GM15510 (cell line): ENCODE results near the gene SYCP1.

Experiments used
- POLR2A ChIP-seq: IDR thresholded peaks from 3 replicates; pipeline ENCODE4 v1.6.1; 2011; ENCODE audit warnings: borderline replicate concordance; ENCODE audit not compliant: insufficient read length; ENCODE audit errors: extremely low read depth

Gene SYCP1

DNA sequence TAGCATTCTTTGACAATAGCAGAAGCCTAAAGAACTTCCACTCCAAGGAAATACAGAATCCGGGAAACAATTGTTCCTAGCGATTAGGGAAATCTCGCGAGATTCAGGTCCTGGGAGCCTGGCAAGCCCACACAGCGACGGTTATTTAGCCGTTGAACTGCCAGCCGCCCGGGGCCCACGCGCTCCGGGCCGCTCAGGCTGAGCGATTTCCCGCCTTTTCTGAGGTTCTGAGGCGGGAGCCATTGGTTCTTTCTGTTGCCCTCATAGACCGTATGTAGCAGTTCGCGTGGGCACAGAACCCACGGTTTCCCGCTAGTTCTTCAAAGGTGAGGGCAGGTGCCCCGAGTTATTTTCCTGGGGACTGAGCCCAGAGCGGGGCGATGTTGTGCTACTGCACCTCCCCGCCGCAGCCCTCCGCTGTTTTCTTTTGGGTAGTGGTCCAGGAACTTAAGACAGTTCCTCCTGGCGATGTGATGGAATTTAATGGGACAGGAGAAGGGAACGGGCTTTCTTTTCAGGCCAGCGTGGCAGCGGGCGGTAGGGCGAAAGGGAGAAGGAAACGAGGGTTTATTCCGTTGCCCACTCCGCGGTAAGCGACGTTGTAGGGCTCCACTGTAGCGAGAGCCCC is at the start of gene SYCP1:
Gene SYCP1, plus strand, starts transcription at position 171 of the 628 bp plus-strand sequence. CDS start 602 bp downstream, outside the sequence.
- no peak for TF ChIP-seq POLR2A

DNA sequence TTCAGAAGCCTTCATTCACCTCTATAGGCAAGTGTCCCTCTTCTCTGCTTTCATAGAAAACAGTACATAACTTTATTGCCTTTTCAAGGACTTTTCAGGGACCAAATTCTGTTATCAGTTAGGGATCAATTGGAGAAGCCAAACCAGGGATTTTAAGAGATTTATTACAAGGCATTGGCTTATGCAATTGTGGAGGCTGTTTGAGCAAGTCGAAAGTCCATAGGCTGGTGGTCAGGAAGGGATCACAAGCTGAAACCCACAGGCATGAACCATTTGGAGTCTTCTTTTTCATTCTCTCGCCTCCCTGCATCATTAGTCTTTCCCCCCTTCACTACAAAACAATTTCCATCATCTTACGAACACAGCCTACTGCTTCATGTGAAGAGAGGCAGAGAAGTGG is 34.8 kb upstream of the SYCP1 start:
- TF ChIP-seq POLR2A = no peak

DNA sequence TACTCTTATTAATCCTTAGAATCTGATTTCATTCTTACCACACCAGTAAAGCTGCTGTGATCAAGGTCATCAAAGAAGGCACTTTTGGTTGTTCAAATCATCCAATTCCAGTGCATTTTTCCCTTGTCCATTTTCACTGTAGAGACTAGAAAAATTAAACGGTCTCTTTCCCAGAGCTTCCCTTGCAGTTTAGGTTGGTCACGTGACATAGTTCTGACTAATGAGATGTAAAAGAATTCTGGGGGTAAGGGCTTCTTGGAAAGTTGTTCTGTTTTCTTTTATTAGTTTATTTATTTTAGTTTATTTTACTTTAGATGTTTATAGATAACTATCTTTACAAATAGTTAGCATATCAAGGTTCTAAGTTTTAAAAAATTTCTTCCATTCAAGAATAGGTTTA is 34.3 kb upstream of the SYCP1 start:
- no peak for TF ChIP-seq POLR2A

DNA sequence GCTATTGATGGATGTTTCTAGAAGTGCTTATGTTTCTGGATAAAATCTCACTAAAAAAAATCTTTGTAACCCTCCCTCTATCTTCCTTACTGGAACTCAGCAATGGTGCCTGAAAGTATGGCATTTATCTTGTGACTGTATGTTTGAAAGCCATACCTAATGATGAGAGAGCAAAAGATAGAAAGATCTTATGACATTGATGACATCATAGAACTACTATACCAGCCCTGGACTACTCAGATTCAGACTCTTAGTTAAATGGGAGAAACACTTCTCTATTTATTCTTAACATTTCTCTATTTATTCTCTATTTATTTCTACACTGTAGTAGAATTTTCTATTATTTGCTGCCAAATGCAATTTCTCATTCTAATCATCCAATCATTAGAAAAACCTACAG is 32.7 kb upstream of the SYCP1 start:
- TF ChIP-seq POLR2A = no peak

DNA sequence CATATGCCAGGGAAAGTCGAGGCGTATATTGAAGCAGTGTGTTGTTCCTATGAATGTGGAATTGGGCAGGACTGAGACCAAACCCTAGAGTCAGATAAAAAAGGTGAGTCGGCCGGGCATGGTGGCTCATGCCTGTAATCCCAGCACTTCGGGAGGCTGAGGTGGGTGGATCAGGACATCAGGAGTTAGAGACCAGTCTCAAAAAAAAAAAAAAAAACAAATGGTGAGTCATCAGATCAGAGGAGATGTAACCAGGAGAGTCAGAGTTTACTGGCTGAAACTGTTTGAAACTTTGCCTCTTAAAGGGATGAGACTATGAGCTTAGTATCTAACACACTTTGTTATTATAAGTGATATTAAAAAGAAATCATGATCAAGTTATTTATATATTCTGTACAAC is 26.4 kb upstream of the SYCP1 start:
- no peak for TF ChIP-seq POLR2A

- TF ChIP-seq POLR2A = no peak
Observed at GRCh38 chr1:114831276-114831994, 23.2 kb upstream of the SYCP1 start.

DNA sequence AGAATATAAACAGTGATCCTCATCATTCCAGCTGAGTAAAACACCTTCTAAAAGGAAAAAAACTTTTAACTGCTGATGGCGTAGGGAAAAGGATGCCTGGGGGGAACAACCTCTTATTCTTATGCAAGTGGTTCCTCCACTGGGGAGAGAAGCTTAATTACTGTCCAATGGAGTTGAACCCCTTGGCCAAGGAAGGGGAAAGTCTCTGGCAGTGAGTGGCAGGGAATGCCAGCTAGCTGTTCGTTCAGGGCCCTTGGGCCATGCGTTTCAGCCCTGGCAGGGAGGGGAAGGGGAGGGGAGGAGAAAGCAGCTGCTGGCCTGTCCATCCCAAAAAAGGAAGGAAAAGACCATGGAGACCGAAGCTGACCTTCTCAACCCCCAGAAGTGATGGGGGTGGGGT is 22.6 kb upstream of the SYCP1 start:
- TF ChIP-seq POLR2A = no peak

- no peak for TF ChIP-seq POLR2A
Observed at GRCh38 chr1:114833421-114833820, 21.2 kb upstream of the SYCP1 start.

DNA sequence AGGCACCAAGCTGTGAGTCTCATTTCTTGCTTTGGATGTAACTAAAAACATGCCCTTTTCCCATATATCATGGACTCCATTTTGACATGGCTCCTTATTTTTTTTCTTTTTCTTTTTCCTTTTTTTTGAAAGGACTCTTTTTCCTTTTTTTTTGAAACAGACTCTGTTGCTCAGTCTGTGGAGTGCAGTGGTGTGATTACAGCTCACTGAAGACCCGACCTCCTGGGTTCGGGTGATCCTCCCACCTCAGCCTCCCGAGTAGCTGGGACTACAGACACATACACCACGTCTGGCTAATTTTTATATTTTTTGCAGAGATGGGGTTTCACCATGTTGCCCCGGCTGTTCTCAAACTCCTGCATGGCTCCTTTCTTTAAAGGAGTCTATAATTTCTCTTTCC is 10.4 kb upstream of the SYCP1 start:
- TF ChIP-seq POLR2A = no peak

DNA sequence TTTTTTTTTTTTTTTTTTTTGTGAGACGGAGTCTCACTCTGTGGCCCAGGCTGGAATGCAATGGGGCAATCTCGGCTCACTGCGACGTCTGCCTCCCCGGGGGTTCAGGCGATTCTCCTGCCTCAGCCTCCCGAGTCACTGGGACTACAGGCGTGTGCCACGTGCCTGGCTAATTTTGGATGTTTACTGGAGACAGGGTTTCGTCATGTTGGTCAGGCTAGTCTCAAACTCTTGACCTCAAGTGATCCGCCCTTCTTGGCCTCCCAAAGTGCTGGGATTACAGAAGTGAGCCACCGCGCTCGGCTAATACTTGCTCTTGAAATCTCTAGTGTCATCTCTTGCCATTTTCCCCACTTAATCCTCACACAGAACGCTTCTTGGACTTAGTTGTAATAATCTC is 1.1 kb upstream of the SYCP1 start:
- TF ChIP-seq POLR2A = no peak

GRCh38 chr1:114861384-114861783 is 6.7 kb downstream of the SYCP1 start:
- TF ChIP-seq POLR2A = no peak

DNA sequence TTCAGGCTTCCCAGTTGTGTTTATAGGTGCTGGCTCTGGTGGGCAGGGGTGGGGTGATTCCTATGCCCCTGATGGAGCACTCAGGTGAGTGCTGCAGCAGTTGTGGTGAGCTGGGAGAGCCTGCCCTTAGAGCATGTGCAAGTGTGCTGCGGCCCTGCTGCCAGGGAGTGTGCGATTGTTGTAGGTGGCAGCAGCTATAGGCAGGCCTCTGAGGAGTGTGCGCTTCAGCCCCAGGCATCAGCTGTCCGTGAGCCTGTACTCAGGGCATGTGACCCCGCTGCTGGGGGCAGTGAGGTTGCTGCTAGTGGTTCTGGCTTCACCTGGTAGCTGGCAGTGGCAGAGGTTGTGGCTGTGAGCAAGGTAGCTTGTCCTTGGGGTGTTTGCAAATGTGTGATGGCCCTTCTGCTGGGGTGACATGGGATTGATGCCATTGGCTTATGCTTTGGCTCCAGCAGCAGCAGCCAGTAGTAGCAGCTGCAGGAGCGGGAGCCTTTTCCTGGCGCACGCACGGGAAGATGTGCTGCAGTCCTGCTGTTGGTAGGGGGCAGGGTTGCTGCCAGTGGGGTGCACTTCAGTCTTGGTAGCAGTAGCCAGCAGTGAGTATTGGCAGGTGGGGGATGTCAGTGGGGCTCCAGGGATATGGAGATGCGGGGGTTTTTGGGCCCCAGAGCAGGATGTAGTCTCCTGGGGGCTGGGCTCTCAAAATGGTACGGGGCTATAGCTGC is 37.7 kb downstream of the SYCP1 start:
- no peak for TF ChIP-seq POLR2A

DNA sequence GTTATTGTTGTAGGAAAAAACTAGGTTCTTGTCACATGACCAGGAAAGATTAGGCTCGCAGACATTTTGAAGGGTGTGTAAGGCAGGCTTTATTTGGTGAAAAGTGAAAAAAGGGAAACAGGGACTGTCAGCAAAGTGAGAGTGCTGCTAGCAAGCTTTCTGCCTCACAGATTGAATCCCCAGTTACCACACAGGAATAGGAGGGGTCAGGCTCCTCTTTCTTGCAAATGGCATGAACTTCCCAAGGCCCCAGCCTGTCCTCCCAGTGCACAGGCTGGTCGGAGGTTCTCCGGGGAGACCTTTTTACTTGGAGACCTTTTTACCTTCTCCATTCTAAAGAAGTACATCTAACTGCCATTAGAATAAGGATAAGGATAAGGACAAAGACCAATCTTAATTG is 42.1 kb downstream of the SYCP1 start:
- no peak for TF ChIP-seq POLR2A

GRCh38 chr1:114901814-114902213 is 47.2 kb downstream of the SYCP1 start:
- no peak for TF ChIP-seq POLR2A

DNA sequence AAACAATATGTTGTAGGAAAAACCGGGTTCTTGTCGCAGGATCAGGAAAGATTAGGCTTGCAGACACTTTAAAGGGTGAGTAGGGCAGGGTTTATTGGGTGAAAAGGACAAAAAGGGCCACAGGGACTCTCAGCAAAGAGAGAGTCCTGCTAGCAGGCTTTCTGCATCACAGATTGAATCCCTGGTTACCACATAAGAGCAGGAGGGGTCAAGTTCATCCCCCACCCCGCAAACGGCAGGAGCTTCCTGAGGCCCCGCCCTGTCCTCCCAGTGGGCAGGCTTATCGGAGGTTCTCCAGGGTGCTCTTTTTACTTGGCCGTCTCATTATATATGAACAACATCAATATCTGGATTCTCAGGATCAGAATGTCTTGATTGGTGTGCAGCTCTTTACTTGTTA is 47.7 kb downstream of the SYCP1 start:
- TF ChIP-seq POLR2A = no peak

- TF ChIP-seq POLR2A = no peak
Observed at GRCh38 chr1:114903480-114903879, 48.8 kb downstream of the SYCP1 start.
